HEK293 (cell line): Measurements from ENCODE around the gene AMBRA1.

ENCODE experiments used
- CTCF ChIP-seq: fragments of 450-650 bp; formaldehyde crosslinking; IDR thresholded peaks from 2 replicates; pipeline ENCODE4 v1.5.1; 2016; ENCODE audit warnings: missing biosample characterization, missing genetic modification characterization
- GLI2 ChIP-seq: fragments of 450-650 bp; formaldehyde crosslinking; IDR thresholded peaks from 2 replicates; pipeline ENCODE4; 2017; ENCODE audit warnings: missing biosample characterization, missing genetic modification characterization, low read depth, borderline replicate concordance
- HOXA7 ChIP-seq: sonication (generic); formaldehyde crosslinking; IDR thresholded peaks from 2 replicates; pipeline ENCODE4 v1.8.1; 2022; ENCODE audit warnings: missing genetic modification reagents, borderline replicate concordance
- KLF10 ChIP-seq: fragments of 450-650 bp; IDR thresholded peaks from 2 replicates; pipeline ENCODE4 v1.5.1; 2018; ENCODE audit warnings: missing biosample characterization, mild to moderate bottlenecking, missing genetic modification characterization
- KLF17 ChIP-seq: fragments of 450-650 bp; formaldehyde crosslinking; IDR thresholded peaks from 2 replicates; pipeline ENCODE4 v1.5.1; 2016; ENCODE audit warnings: missing biosample characterization, missing genetic modification characterization
- OSR2 ChIP-seq: fragments of 450-650 bp; formaldehyde crosslinking; IDR thresholded peaks from 2 replicates; pipeline ENCODE4 v1.5.1; 2016; ENCODE audit warnings: missing biosample characterization, missing genetic modification characterization
- SP2 ChIP-seq: fragments of 450-650 bp; formaldehyde crosslinking; IDR thresholded peaks from 2 replicates; pipeline ENCODE4 v1.5.1; 2016; ENCODE audit warnings: missing biosample characterization, missing genetic modification characterization
- ZBTB20 ChIP-seq: fragments of 450-650 bp; formaldehyde crosslinking; IDR thresholded peaks from 2 replicates; pipeline ENCODE4 v1.5.1; 2016; ENCODE audit warnings: missing biosample characterization, missing genetic modification characterization
- ZBTB48 ChIP-seq: fragments of 450-650 bp; formaldehyde crosslinking; IDR thresholded peaks from 2 replicates; pipeline ENCODE4 v1.5.1; 2016; ENCODE audit warnings: missing biosample characterization, missing genetic modification characterization
- ZFP3 ChIP-seq: fragments of 450-650 bp; formaldehyde crosslinking; IDR thresholded peaks from 2 replicates; pipeline ENCODE4 v1.5.1; 2016; ENCODE audit warnings: low read depth, missing biosample characterization, missing genetic modification characterization
- ZFP69B ChIP-seq: fragments of 450-650 bp; formaldehyde crosslinking; IDR thresholded peaks from 2 replicates; pipeline ENCODE4 v1.5.1; 2016; ENCODE audit warnings: missing biosample characterization, missing genetic modification characterization
- ZNF114 ChIP-seq: fragments of 450-650 bp; formaldehyde crosslinking; IDR thresholded peaks from 2 replicates; pipeline ENCODE4 v1.5.0; 2017; ENCODE audit warnings: missing biosample characterization, missing genetic modification characterization
- ZNF132 ChIP-seq: fragments of 450-650 bp; formaldehyde crosslinking; IDR thresholded peaks from 2 replicates; pipeline ENCODE4 v1.5.1; 2017; ENCODE audit warnings: missing biosample characterization, missing genetic modification characterization, borderline replicate concordance
- ZNF280D ChIP-seq: fragments of 450-650 bp; formaldehyde crosslinking; IDR thresholded peaks from 2 replicates; pipeline ENCODE4 v1.5.1; 2016; ENCODE audit warnings: missing biosample characterization, missing genetic modification characterization
- ZNF292 ChIP-seq: fragments of 450-650 bp; formaldehyde crosslinking; IDR thresholded peaks from 2 replicates; pipeline ENCODE4 v1.5.1; 2016; ENCODE audit warnings: low read depth, missing biosample characterization, missing genetic modification characterization, borderline replicate concordance
- ZNF404 ChIP-seq: fragments of 450-650 bp; formaldehyde crosslinking; IDR thresholded peaks from 2 replicates; pipeline ENCODE4 v1.5.1; 2017; ENCODE audit warnings: missing biosample characterization, missing genetic modification characterization
- ZNF416 ChIP-seq: fragments of 450-650 bp; formaldehyde crosslinking; IDR thresholded peaks from 2 replicates; pipeline ENCODE4 v1.5.1; 2016; ENCODE audit warnings: missing biosample characterization, missing genetic modification characterization
- ZNF514 ChIP-seq: fragments of 450-650 bp; formaldehyde crosslinking; IDR thresholded peaks from 2 replicates; pipeline ENCODE4 v1.5.1; 2016; ENCODE audit warnings: missing biosample characterization, missing genetic modification characterization
- ZNF521 ChIP-seq: fragments of 450-650 bp; formaldehyde crosslinking; IDR thresholded peaks from 2 replicates; pipeline ENCODE4 v1.5.1; 2017; ENCODE audit warnings: missing biosample characterization, mild to moderate bottlenecking, missing genetic modification characterization
- ZNF626 ChIP-seq: fragments of 450-650 bp; sonication (Bioruptor Pico); formaldehyde crosslinking; IDR thresholded peaks from 2 replicates; pipeline ENCODE4 v1.5.1; 2018; ENCODE audit warnings: missing biosample characterization, missing genetic modification characterization, inconsistent platforms
- ZNF670 ChIP-seq: fragments of 450-650 bp; formaldehyde crosslinking; IDR thresholded peaks from 2 replicates; pipeline ENCODE4 v1.5.1; 2016; ENCODE audit warnings: missing biosample characterization, missing genetic modification characterization, low read depth
- ZSCAN30 ChIP-seq: fragments of 450-650 bp; IDR thresholded peaks from 2 replicates; pipeline ENCODE4 v1.5.1; 2018; ENCODE audit warnings: missing biosample characterization, mild to moderate bottlenecking, missing genetic modification characterization, moderate library complexity
- TF ChIP-seq, protein P1 (sequence below): IDR thresholded peaks from 2 replicates; pipeline ENCODE4 v1.6.1; 2011; ENCODE audit warnings: mild to moderate bottlenecking, low read depth, low read length, borderline replicate concordance
- TF ChIP-seq, protein P2 (sequence below): fragments of 450-650 bp; formaldehyde crosslinking; IDR thresholded peaks from 2 replicates; pipeline ENCODE4 v1.5.1; 2016; ENCODE audit warnings: missing biosample characterization, missing genetic modification characterization, low read depth
- TF ChIP-seq, protein P3 (sequence below): fragments of 450-650 bp; formaldehyde crosslinking; IDR thresholded peaks from 2 replicates; pipeline ENCODE4 v1.5.1; 2017; ENCODE audit warnings: missing biosample characterization, missing genetic modification characterization

AMBRA1 gene

GRCh38 chr11:46456269-46457001, 137.4 kb downstream of the AMBRA1 start (continued):
- TF ChIP-seq, protein P1, sequence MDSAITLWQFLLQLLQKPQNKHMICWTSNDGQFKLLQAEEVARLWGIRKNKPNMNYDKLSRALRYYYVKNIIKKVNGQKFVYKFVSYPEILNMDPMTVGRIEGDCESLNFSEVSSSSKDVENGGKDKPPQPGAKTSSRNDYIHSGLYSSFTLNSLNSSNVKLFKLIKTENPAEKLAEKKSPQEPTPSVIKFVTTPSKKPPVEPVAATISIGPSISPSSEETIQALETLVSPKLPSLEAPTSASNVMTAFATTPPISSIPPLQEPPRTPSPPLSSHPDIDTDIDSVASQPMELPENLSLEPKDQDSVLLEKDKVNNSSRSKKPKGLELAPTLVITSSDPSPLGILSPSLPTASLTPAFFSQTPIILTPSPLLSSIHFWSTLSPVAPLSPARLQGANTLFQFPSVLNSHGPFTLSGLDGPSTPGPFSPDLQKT: no peak
- TF ChIP-seq ZNF404 (tag by site-specific recombination): no peak
- TF ChIP-seq OSR2 (tag by site-specific recombination): peak; percentile 33; the same call in 1 of the 2 replicates
- no peak for TF ChIP-seq ZBTB48
- TF ChIP-seq ZNF514: no peak
- TF ChIP-seq ZFP69B (tag by site-specific recombination): no peak
- TF ChIP-seq ZNF132: no peak
- no peak for TF ChIP-seq ZNF416 (tag by site-specific recombination)
- TF ChIP-seq KLF10 (tag by site-specific recombination): no peak
- no peak for TF ChIP-seq GLI2 (tag by site-specific recombination)
- no peak for TF ChIP-seq ZNF280D (tag by site-specific recombination)
- 0 out of 2 replicates have a peak, but pooled peaks have one; percentile 16 for TF ChIP-seq SP2 (tag by site-specific recombination)
- TF ChIP-seq, protein P2, sequence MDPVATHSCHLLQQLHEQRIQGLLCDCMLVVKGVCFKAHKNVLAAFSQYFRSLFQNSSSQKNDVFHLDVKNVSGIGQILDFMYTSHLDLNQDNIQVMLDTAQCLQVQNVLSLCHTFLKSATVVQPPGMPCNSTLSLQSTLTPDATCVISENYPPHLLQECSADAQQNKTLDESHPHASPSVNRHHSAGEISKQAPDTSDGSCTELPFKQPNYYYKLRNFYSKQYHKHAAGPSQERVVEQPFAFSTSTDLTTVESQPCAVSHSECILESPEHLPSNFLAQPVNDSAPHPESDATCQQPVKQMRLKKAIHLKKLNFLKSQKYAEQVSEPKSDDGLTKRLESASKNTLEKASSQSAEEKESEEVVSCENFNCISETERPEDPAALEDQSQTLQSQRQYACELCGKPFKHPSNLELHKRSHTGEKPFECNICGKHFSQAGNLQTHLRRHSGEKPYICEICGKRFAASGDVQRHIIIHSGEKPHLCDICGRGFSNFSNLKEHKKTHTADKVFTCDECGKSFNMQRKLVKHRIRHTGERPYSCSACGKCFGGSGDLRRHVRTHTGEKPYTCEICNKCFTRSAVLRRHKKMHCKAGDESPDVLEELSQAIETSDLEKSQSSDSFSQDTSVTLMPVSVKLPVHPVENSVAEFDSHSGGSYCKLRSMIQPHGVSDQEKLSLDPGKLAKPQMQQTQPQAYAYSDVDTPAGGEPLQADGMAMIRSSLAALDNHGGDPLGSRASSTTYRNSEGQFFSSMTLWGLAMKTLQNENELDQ (tag by site-specific recombination): no peak
- TF ChIP-seq ZFP3: no peak
- TF ChIP-seq ZSCAN30 (tag by site-specific recombination): no peak
- TF ChIP-seq HOXA7 (CRISPR knock-in tag): no peak
- TF ChIP-seq ZNF292 (tag by site-specific recombination): no peak
- no peak for TF ChIP-seq ZBTB20 (tag by site-specific recombination)
- TF ChIP-seq, protein P3, sequence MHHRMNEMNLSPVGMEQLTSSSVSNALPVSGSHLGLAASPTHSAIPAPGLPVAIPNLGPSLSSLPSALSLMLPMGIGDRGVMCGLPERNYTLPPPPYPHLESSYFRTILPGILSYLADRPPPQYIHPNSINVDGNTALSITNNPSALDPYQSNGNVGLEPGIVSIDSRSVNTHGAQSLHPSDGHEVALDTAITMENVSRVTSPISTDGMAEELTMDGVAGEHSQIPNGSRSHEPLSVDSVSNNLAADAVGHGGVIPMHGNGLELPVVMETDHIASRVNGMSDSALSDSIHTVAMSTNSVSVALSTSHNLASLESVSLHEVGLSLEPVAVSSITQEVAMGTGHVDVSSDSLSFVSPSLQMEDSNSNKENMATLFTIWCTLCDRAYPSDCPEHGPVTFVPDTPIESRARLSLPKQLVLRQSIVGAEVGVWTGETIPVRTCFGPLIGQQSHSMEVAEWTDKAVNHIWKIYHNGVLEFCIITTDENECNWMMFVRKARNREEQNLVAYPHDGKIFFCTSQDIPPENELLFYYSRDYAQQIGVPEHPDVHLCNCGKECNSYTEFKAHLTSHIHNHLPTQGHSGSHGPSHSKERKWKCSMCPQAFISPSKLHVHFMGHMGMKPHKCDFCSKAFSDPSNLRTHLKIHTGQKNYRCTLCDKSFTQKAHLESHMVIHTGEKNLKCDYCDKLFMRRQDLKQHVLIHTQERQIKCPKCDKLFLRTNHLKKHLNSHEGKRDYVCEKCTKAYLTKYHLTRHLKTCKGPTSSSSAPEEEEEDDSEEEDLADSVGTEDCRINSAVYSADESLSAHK (tag by site-specific recombination): no peak
- TF ChIP-seq ZNF114: no peak
- no peak for TF ChIP-seq KLF17 (tag by site-specific recombination)
- TF ChIP-seq ZNF521 (tag by site-specific recombination): no peak
- no peak for TF ChIP-seq CTCF (tag by site-specific recombination)
- no peak for TF ChIP-seq ZNF670
- no peak for TF ChIP-seq ZNF626
